Neural crest cell (in vitro differentiated cells): Measurements from ENCODE around the gene SLC37A3. TPM values are rescaled to one million over a fixed set of nuclear protein-coding genes. Genes with fewer than 3 reads are reported as not detected.

Experiments
- DNase-seq: peaks from one replicate; pipeline ENCODE4 v3.0.0; 2021; ENCODE audit warnings: low read depth, mixed read lengths, low spot score
- H3K27ac Mint-ChIP-seq: one replicate; pipeline ENCODE4 v1.8.0; 2021; ENCODE audit warnings: mild to moderate bottlenecking, mixed read lengths; ENCODE audit not compliant: unreplicated experiment
- H3K27me3 Mint-ChIP-seq: 2 replicates; pipeline ENCODE4 v1.8.0; 2021; ENCODE audit warnings: low read depth, mild to moderate bottlenecking, mixed read lengths
- H3K36me3 Mint-ChIP-seq: 2 replicates; pipeline ENCODE4 v1.8.0; 2021; ENCODE audit warnings: low read depth, mild to moderate bottlenecking, mixed read lengths
- H3K4me1 Mint-ChIP-seq: 2 replicates; pipeline ENCODE4 v1.8.0; 2021; ENCODE audit warnings: mixed read lengths
- H3K4me3 Mint-ChIP-seq: one replicate; pipeline ENCODE4 v1.8.0; 2021; ENCODE audit warnings: mild to moderate bottlenecking, mixed read lengths
- H3K9me3 Mint-ChIP-seq: 2 replicates; pipeline ENCODE4 v1.8.0; 2021; ENCODE audit warnings: mixed read lengths
- long read RNA-seq: library from polyadenylated mRNA; unstranded; transcript quantifications from one replicate; pipeline ENCODE4 v2.0.0, GENCODE V29; 2020
- total RNA-seq: library from RNA; stranded (reverse); gene quantifications from 2 replicates; pipeline ENCODE4 v1.2.1, GENCODE V29; 2021
- TF ChIP-seq, protein P1 (sequence below): fragments of 200-600 bp; sonication (generic); conservative IDR thresholded peaks from 2 replicates; pipeline ENCODE4 v1.5.0; 2021; ENCODE audit warnings: antibody characterized with exemption, mild to moderate bottlenecking

SLC37A3 gene, protein sequence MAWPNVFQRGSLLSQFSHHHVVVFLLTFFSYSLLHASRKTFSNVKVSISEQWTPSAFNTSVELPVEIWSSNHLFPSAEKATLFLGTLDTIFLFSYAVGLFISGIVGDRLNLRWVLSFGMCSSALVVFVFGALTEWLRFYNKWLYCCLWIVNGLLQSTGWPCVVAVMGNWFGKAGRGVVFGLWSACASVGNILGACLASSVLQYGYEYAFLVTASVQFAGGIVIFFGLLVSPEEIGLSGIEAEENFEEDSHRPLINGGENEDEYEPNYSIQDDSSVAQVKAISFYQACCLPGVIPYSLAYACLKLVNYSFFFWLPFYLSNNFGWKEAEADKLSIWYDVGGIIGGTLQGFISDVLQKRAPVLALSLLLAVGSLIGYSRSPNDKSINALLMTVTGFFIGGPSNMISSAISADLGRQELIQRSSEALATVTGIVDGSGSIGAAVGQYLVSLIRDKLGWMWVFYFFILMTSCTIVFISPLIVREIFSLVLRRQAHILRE
- 48.2 and 50.8 TPM in 2 replicates for total RNA-seq
- long read RNA-seq, transcript SLC37A3-201 (15 exons, 3,349 nt), result major isoform, 46 of 75 reads
- long read RNA-seq, partial matches to known transcripts, result 3 of 75 reads
- long read RNA-seq, other reads (novel, unspliced or antisense), result 22 of 75 reads

DNA sequence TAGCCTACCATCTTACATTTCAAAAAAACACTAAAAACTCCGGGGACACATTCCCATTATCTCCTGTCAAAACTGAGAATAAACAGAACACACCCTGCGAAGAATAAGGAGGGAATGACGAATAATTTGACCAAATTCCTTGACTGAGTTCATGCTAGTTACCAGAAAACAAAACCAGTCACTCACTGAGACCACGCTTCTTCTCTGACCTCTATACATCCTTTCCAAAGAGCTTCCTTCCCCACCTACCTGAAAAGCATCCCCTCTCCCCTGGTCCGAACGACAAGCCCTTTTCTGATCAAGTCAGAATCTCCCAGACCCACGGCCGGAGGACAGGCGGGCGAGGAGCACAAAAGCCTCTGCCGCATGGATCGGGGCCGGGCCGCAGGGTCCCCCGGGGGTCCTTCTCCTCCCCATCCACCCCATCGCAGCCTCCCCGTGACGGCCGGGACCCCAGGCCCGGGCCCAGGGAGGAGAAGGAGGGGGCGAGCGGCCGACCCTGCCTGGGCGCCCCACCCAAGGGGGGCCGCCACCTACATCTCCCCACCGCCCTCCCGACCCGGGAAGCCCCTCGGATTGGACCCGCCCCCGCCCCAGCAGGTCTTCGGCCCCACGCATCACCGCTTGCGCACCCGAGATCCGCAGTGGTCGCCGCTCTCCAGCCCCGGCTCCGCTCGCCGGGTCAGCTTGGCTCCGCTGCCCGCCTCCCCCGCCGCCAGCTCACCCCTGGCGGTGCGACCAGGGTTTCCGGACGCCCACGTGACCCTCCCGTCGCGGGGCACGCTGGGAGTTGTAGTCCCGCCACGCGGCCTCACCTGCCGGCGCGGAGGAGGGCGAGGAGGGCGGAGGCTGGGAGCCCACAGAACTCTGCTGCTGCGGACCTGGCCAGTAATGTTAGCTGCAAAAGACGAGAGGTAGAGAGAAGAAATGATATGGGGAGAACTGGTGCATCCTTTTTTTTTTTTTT lies at the start of gene SLC37A3:
Gene SLC37A3, minus strand, starts transcription at position 747 of the 967 bp plus-strand sequence. CDS start 16,004 bp downstream, outside the sequence.
- no peaks in the 10 kb centered on the region for H3K36me3 Mint-ChIP-seq
- H3K9me3 Mint-ChIP-seq, result no peaks in the 10 kb centered on the region
- peaks cover 22% of the 10 kb centered on the region for H3K27me3 Mint-ChIP-seq
- DNase-seq, result peak; percentile 76
- peak within 1 kb of the TSS; percentile 96 for H3K27ac Mint-ChIP-seq
- H3K4me1 Mint-ChIP-seq, result peaks cover 14% of the 10 kb centered on the region
- TF ChIP-seq, protein P1, sequence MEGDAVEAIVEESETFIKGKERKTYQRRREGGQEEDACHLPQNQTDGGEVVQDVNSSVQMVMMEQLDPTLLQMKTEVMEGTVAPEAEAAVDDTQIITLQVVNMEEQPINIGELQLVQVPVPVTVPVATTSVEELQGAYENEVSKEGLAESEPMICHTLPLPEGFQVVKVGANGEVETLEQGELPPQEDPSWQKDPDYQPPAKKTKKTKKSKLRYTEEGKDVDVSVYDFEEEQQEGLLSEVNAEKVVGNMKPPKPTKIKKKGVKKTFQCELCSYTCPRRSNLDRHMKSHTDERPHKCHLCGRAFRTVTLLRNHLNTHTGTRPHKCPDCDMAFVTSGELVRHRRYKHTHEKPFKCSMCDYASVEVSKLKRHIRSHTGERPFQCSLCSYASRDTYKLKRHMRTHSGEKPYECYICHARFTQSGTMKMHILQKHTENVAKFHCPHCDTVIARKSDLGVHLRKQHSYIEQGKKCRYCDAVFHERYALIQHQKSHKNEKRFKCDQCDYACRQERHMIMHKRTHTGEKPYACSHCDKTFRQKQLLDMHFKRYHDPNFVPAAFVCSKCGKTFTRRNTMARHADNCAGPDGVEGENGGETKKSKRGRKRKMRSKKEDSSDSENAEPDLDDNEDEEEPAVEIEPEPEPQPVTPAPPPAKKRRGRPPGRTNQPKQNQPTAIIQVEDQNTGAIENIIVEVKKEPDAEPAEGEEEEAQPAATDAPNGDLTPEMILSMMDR, result peak; percentile 19
- peak within 1 kb of the TSS; percentile 98 for H3K4me3 Mint-ChIP-seq

DNA sequence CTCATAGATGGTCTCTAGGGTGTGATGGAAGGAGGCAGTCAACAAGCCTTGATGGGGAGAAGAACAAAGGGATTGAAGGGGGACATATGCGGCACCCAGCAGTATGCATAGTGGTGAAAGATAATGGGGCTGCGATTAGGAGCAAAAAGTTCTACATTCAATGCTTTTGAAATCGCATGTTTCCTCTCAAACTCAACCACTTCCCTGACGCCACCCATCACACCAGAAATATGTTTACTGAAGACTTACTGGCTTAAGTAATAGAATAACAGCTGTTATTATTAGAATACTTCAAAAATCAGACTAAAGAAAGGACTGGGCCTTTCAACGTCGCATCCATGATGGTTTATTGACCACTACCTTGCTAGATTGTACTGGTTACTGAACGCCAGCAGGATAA lies 49.5 kb upstream of the SLC37A3 start:
- no peaks in the 10 kb centered on the region for H3K4me1 Mint-ChIP-seq
- TF ChIP-seq, protein P1, result no peak
- H3K4me3 Mint-ChIP-seq, result no peak overlapping the region
- H3K9me3 Mint-ChIP-seq, result no peaks in the 10 kb centered on the region
- no peaks in the 10 kb centered on the region for H3K27me3 Mint-ChIP-seq
- DNase-seq, result no peak
- H3K36me3 Mint-ChIP-seq, result peaks cover 6% of the 10 kb centered on the region
- H3K27ac Mint-ChIP-seq, result no peak overlapping the region

DNA sequence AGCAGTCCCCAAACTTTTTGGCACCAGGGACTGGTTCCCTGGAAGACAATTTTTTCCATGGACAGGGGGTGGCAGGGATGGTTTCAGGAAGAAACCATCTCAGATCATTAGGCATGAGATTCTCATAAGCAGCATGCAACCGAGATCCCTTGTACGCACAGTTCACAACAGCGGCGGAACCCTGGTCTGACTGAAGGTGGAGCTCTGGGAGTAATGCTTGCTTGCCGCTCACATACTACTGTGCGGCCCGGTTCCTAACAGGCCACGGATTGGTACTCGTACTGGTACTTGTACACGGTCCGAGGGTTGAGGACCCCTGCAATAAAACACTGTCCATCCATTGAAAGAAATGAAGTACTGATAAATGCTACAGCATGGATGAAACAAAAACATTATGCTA lies 48.1 kb upstream of the SLC37A3 start:
- peaks cover 3% of the 10 kb centered on the region for H3K36me3 Mint-ChIP-seq
- no peaks in the 10 kb centered on the region for H3K27me3 Mint-ChIP-seq
- no peak for DNase-seq
- H3K4me1 Mint-ChIP-seq, result no peaks in the 10 kb centered on the region
- no peaks in the 10 kb centered on the region for H3K9me3 Mint-ChIP-seq
- no peak overlapping the region for H3K4me3 Mint-ChIP-seq
- no peak overlapping the region for H3K27ac Mint-ChIP-seq
- TF ChIP-seq, protein P1, result no peak

DNA sequence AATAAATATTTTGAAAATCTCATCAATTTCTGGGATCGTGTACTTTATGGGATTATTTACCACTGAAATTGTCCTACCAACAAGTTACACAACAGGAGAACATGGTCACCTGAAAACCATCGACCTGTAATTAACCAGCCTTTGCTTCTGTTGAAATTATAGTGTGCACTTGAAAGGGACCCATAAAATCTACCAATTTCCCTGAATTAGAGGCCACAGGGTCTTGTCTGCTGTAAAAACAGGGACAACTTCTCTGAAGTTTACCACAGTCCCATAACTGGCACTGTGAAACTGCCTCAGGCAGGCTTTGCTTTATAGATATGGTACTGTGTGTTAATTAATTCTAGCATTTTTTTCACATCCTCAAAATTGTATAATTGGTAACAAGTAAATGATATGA lies 43.2 kb upstream of the SLC37A3 start:
- peaks cover under 1% of the 10 kb centered on the region for H3K36me3 Mint-ChIP-seq
- no peaks in the 10 kb centered on the region for H3K27me3 Mint-ChIP-seq

More for the DNA sequence above, 43.2 kb upstream of the SLC37A3 start:
- Mint-ChIP-seq H3K9me3 (no peaks in the 10 kb centered on the region), H3K27ac (no peak overlapping the region), H3K4me3 (no peak overlapping the region), H3K4me1 (no peaks in the 10 kb centered on the region)
- TF ChIP-seq, protein P1, result no peak
- DNase-seq, result no peak
